GM10266 (cell line): Measurements from ENCODE around the gene LRIT2.
"Not testable (repeated sequence)": the region's sequence is repeated elsewhere in the genome, so short reads cannot be mapped to it uniquely, and the experiment has no call there.

ENCODE experiments used
- DNase-seq: peaks from one replicate; pipeline ENCODE4 v3.0.0; 2012; ENCODE audit errors: extremely low spot score
- TF ChIP-seq, protein P1 (sequence below): IDR thresholded peaks from 2 replicates; pipeline ENCODE4 v1.5.1; 2012; ENCODE audit warnings: mild to moderate bottlenecking, low read depth; ENCODE audit not compliant: control insufficient read depth, insufficient read depth; ENCODE audit errors: missing control alignments

Gene LRIT2

DNA sequence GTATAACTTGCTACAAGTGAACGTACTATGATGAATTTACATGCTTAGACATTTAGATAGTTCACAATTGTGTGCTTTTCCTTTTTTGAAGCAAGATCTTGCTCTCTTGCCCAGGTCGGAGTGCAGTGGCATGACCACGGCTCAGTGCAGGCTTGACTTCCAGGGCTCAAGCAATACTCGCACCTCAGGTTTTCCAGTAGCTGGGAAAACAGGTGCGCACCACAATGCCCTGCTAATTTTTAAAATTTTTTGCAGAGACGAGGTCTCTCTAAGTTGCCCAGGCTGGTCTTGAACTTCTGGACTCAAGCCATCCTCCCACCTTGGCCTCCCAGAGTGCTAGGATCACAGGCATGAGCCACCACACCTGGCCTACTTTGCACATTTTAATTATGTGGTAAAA is 49.9 kb downstream of the LRIT2 start:
- DNase-seq: no peak
- TF ChIP-seq, protein P1, sequence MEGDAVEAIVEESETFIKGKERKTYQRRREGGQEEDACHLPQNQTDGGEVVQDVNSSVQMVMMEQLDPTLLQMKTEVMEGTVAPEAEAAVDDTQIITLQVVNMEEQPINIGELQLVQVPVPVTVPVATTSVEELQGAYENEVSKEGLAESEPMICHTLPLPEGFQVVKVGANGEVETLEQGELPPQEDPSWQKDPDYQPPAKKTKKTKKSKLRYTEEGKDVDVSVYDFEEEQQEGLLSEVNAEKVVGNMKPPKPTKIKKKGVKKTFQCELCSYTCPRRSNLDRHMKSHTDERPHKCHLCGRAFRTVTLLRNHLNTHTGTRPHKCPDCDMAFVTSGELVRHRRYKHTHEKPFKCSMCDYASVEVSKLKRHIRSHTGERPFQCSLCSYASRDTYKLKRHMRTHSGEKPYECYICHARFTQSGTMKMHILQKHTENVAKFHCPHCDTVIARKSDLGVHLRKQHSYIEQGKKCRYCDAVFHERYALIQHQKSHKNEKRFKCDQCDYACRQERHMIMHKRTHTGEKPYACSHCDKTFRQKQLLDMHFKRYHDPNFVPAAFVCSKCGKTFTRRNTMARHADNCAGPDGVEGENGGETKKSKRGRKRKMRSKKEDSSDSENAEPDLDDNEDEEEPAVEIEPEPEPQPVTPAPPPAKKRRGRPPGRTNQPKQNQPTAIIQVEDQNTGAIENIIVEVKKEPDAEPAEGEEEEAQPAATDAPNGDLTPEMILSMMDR: no peak

- DNase-seq: no peak
- TF ChIP-seq, protein P1: no peak
These were observed 51.8 kb downstream of the LRIT2 start, which contains the start of gene GPR15LG for GRCh38 chr10:84173501-84173929. Gene GPR15LG, plus strand, starts transcription at chr10:84173801. Its CDS starts 51 bp downstream, at chr10:84173852.

DNA sequence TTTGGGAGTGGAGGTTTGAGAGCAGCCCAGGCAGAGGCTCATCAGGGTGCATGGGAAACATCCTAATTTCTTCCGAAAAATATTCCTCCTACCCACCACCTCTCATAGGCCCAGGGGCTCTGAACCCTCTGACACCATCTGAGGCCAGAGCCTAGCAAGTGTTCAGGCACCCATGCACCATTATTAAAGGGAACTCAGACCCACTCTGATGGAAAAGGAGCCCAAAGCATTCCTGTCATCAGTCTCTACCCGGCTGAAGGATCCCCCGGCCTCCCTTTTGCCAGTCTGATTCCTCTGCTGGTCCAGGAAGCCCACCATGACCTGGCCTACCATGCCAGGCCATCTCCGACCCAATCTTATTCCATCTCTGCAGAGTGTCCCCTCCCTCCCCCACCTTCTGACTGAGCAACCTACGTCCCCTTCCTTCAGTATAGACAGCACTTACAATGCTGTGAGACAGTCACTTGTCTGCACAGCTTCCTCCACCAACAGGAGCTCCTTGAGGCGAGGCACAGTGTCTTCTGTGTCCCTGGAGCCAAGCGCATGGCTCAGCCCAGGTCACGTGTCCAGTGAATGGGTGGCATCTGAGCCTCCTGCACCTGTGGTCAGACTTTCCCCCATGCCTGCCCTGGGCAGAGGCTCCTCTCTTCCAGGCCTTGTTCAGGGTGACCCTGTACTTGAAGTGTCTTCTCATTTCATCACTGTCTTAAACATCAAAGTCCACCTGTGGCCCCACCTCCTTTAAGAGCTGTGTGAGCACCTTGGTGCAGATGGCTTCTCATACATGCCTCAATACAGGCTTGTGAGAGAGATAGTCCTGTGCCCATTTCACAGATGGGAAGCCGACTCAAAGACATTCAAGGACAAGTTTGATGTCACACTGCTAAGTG is 52.6 kb downstream of the LRIT2 start:
- no peak for DNase-seq
- TF ChIP-seq, protein P1: no peak

GRCh38 chr10:84171700-84172466 is 53.5 kb downstream of the LRIT2 start:
- DNase-seq: not testable (repeated sequence)

- not testable (repeated sequence) for DNase-seq
These were observed 54.1 kb downstream of the LRIT2 start for GRCh38 chr10:84171237-84171636.
